Cardiac muscle cell (in vitro differentiated cells and primary cell): ENCODE data around the gene TOP3A. TPM values are rescaled to one million over a fixed set of nuclear protein-coding genes. Genes with fewer than 3 reads are reported as not detected.
"Not testable (repeated sequence)": the region's sequence is repeated elsewhere in the genome, so short reads cannot be mapped to it uniquely, and the experiment has no call there.

Experiments used
- DNase-seq, 2 donors: peaks; one replicate each; pipeline versions ENCODE4 v3.0.0 to v3.0.0-alpha.2; 2010 to 2017; ENCODE audit warnings: low read depth in 1 of 2, low spot score in 1 of 2
- H3K27ac ChIP-seq: fragments of 200-600 bp; sonication (generic); 2 replicates; pipeline ENCODE4 v1.5.1; 2016
- H3K27me3 ChIP-seq: fragments of 200-600 bp; sonication (generic); 2 replicates; pipeline ENCODE4 v1.6.0; 2016; ENCODE audit warnings: control low read depth
- H3K36me3 ChIP-seq: fragments of 200-600 bp; sonication (generic); 2 replicates; pipeline ENCODE4 v1.5.1; 2016; ENCODE audit warnings: control low read depth
- H3K4me1 ChIP-seq: fragments of 200-600 bp; sonication (generic); 2 replicates; pipeline ENCODE4 v1.8.1; 2017; ENCODE audit warnings: low read depth, mild to moderate bottlenecking, mixed run types
- H3K4me3 ChIP-seq: fragments of 200-600 bp; sonication (generic); 2 replicates; pipeline ENCODE4 v1.5.1; 2016; ENCODE audit warnings: mild to moderate bottlenecking
- H3K9me3 ChIP-seq: fragments of 200-600 bp; sonication (generic); 2 replicates; pipeline ENCODE4 v1.5.1; 2017; ENCODE audit warnings: low read depth, mild to moderate bottlenecking, control low read depth
- CTCF ChIP-seq: IDR thresholded peaks from 2 replicates; pipeline ENCODE4 v1.5.1; 2012; ENCODE audit warnings: low read depth, mild to moderate bottlenecking, low read length
- polyA plus RNA-seq: library from polyadenylated mRNA; unstranded; fragments of >200 nt; fragmentation: Nextera tagmentation; extraction: Ambion mirVana; gene quantifications from 2 replicates; pipeline ENCODE4 v1.2.1, GENCODE V29; 2016
- total RNA-seq: library from RNA; depleted of rRNA; stranded (reverse); fragments of >200 nt; gene quantifications from 2 replicates; pipeline ENCODE4 v1.2.3, GENCODE V29; 2016

Gene TOP3A
- total and polyA plus RNA-seq, 2 experiments from 2014 or later: 22.7 to 40.1 TPM

GRCh38 chr17:18339933-18340332 lies 25.1 kb upstream of the TOP3A start:
- Histone ChIP-seq H3K4me3 (no peak overlapping the region), H3K27ac (no peak overlapping the region), H3K27me3 (no peaks in the 10 kb centered on the region), H3K9me3 (no peaks in the 10 kb centered on the region), H3K36me3 (peaks cover 21% of the 10 kb centered on the region), H3K4me1 (no peaks in the 10 kb centered on the region)
- DNase-seq: no peak
- no peak for TF ChIP-seq CTCF

DNA sequence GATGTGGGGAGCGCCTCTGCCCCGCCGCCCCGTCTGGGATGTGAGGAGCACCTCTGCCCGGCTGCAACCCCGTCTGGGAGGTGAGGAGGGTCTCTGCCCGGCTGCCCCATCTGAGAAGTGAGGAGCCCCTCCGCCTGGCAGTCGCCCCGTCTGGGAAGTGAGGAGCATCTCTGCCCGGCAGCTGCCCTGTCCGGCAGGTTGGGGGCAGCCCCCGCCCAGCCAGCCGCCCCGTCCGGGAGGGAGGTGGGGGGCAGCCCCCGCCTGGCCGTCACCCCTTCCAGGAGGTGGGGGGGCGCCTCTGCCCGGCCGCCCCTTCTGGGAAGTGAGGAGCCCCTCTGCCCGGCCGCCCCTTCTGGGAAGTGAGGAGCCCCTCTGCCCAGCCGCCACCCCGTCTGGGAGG lies 23.4 kb upstream of the TOP3A start:
- not testable (repeated sequence) for H3K27ac ChIP-seq, H3K4me3 ChIP-seq, H3K4me1 ChIP-seq, DNase-seq, H3K9me3 ChIP-seq, H3K27me3 ChIP-seq
- H3K36me3 ChIP-seq: peaks cover 21% of the 10 kb centered on the region

GRCh38 chr17:18332909-18333489 lies 18.2 kb upstream of the TOP3A start:
- DNase-seq: no peak
- TF ChIP-seq CTCF: no peak
- Histone ChIP-seq H3K27me3 (no peaks in the 10 kb centered on the region), H3K9me3 (no peaks in the 10 kb centered on the region), H3K27ac (no peak overlapping the region), H3K36me3 (peaks cover 12% of the 10 kb centered on the region), H3K4me3 (no peak overlapping the region), H3K4me1 (no peaks in the 10 kb centered on the region)

DNA sequence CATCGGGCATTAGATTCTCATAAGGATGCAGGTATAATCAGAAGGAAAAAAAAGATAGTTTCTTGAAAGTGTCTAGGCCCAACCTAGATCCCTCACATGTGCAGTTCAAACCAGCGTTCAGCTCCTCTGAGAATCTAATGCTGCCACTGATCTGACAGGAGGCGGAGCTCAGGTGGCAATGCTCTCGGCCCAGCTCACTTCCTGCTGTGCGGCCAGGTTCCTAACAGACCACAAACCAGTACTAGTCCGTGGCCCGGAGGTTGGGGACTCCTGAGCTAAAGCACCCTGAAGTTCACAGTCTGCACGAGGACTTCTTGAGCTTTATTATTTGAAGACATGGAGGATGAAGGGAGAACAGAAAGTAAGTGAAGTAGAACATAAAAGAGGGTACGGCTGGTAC lies 17.1 kb upstream of the TOP3A start:
- no peaks in the 10 kb centered on the region for H3K9me3 ChIP-seq
- peaks cover 12% of the 10 kb centered on the region for H3K36me3 ChIP-seq
- no peaks in the 10 kb centered on the region for H3K4me1 ChIP-seq
- no peak overlapping the region for H3K4me3 ChIP-seq
- H3K27me3 ChIP-seq: no peaks in the 10 kb centered on the region
- H3K27ac ChIP-seq: no peak overlapping the region
- DNase-seq: no peak
- TF ChIP-seq CTCF: no peak

- Histone ChIP-seq H3K36me3 (peaks cover 17% of the 10 kb centered on the region), H3K4me1 (no peaks in the 10 kb centered on the region), H3K4me3 (no peak overlapping the region), H3K27me3 (no peaks in the 10 kb centered on the region), H3K9me3 (no peaks in the 10 kb centered on the region), H3K27ac (no peak overlapping the region)
- DNase-seq: no peak
- no peak for TF ChIP-seq CTCF
These were observed 13.9 kb upstream of the TOP3A start for GRCh38 chr17:18328643-18329204.

DNA sequence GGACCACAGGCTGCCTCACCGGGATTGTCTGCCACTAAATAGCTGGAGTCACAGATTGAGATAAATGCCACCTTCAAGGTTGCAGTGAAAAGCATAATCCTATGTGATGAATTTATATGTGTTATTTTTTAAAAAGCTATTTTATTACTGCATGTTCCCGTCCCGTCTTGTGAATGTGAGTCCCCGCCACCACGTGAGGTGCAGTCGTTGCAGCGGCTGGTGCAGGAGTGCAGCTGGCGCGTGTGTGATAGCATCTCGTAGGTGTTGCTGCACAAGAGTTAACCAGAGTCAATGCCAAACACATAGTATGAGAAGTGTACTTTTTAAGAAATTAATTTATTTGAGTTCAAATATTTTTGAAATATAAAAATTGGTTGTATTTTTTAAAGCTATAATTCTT lies 12.8 kb upstream of the TOP3A start:
- Histone ChIP-seq H3K9me3 (no peaks in the 10 kb centered on the region), H3K36me3 (peaks cover 16% of the 10 kb centered on the region), H3K4me1 (no peaks in the 10 kb centered on the region), H3K27ac (no peak overlapping the region), H3K4me3 (no peak overlapping the region), H3K27me3 (no peaks in the 10 kb centered on the region)
- DNase-seq: no peak
- TF ChIP-seq CTCF: no peak
